GM18511 (cell line): ENCODE measurements around the gene C4B.
"Not testable (repeated sequence)": the region's sequence is repeated elsewhere in the genome, so short reads cannot be mapped to it uniquely, and the experiment has no call there.

ENCODE experiments used
- ATAC-seq: cut with Tn5 transposase; IDR thresholded peaks from one replicate; pipeline ENCODE4 v1.9.1; 2021; ENCODE audit warnings: mild to moderate bottlenecking, moderate library complexity; ENCODE audit not compliant: unreplicated experiment

Gene C4B

GRCh38 chr6:31980998-31981397 lies 33.6 kb upstream of the C4B start:
- not testable (repeated sequence) for ATAC-seq

- not testable (repeated sequence) for ATAC-seq
Observed at GRCh38 chr6:31981744-31982143, 32.9 kb upstream of the C4B start, which contains the start of gene C4A. TSS of gene C4A (plus strand) at chr6:31982057. CDS start at chr6:31982108, 51 bp downstream.

GRCh38 chr6:31989363-31989762 lies 25.2 kb upstream of the C4B start:
- ATAC-seq, result not testable (repeated sequence)

- ATAC-seq, result not testable (repeated sequence)
Observed at GRCh38 chr6:31994421-31994820, 20.2 kb upstream of the C4B start.

- not testable (repeated sequence) for ATAC-seq
Observed at GRCh38 chr6:31996385-31996784, 18.2 kb upstream of the C4B start.

GRCh38 chr6:32002546-32003268 lies 11.9 kb upstream of the C4B start:
- not testable (repeated sequence) for ATAC-seq

GRCh38 chr6:32003301-32003700 lies 11.3 kb upstream of the C4B start:
- ATAC-seq, result not testable (repeated sequence)

- not testable (repeated sequence) for ATAC-seq
Observed at GRCh38 chr6:32004393-32004792, 10.2 kb upstream of the C4B start.

GRCh38 chr6:32004864-32005537 lies 9.6 kb upstream of the C4B start:
- ATAC-seq, result not testable (repeated sequence)

- not testable (repeated sequence) for ATAC-seq
Observed at GRCh38 chr6:32005538-32005880, 9.1 kb upstream of the C4B start.

GRCh38 chr6:32005991-32006529 lies 8.5 kb upstream of the C4B start:
- ATAC-seq, result not testable (repeated sequence)

GRCh38 chr6:32007086-32007485 lies 7.5 kb upstream of the C4B start:
- ATAC-seq, result not testable (repeated sequence)

GRCh38 chr6:32008037-32008436 lies 6.6 kb upstream of the C4B start:
- ATAC-seq, result not testable (repeated sequence)

GRCh38 chr6:32008616-32009015 lies 6.0 kb upstream of the C4B start:
- not testable (repeated sequence) for ATAC-seq

- not testable (repeated sequence) for ATAC-seq
Observed at GRCh38 chr6:32009537-32009936, 5.1 kb upstream of the C4B start.

GRCh38 chr6:32010856-32011530 lies 3.6 kb upstream of the C4B start:
- not testable (repeated sequence) for ATAC-seq

GRCh38 chr6:32012941-32013617 lies 1.5 kb upstream of the C4B start:
- not testable (repeated sequence) for ATAC-seq

GRCh38 chr6:32013738-32014137 lies 857 bp upstream of the C4B start:
- ATAC-seq, result not testable (repeated sequence)

- ATAC-seq, result not testable (repeated sequence)
Observed at GRCh38 chr6:32022100-32022499, 7.5 kb downstream of the C4B start.

- not testable (repeated sequence) for ATAC-seq
Observed at GRCh38 chr6:32028631-32029030, 14.0 kb downstream of the C4B start.

- not testable (repeated sequence) for ATAC-seq
Observed at GRCh38 chr6:32029553-32029952, 15.0 kb downstream of the C4B start.
